Sigmoid colon (tissue), 4 donors: ENCODE data around the gene BIRC5.

Experiments
- CTCF ChIP-seq, 4 experiments: fragments of 450-650 bp in 3 of 4; fragments of 200-600 bp in 1 of 4; IDR thresholded peaks; one replicate each; pipeline ENCODE4 v1.5.1; 2016 to 2019; ENCODE audit warnings: antibody characterized with exemption in 4 of 4, mild to moderate bottlenecking in 3 of 4, moderate library complexity in 2 of 4
- POLR2AphosphoS5 ChIP-seq, 4 donors: sonication (generic); formaldehyde crosslinking; IDR thresholded peaks; one replicate each; pipeline ENCODE4 v1.6.1; 2017; ENCODE audit warnings: antibody characterized with exemption in 4 of 4

- TF ChIP-seq CTCF (IDR thresholded peaks at IDR 0.05), result no peak
- TF ChIP-seq POLR2AphosphoS5 (IDR thresholded peaks at IDR 0.05), result no peak
These were observed 59.8 kb downstream of the BIRC5 start for GRCh38 chr17:78273813-78274212.
